Peyer's patch (tissue), 4 donors: ENCODE results near the gene LTBP3. TPM values are rescaled to one million over a fixed set of nuclear protein-coding genes. Genes with fewer than 3 reads are reported as not detected.

Experiments
- DNase-seq, 3 donors: peaks; one replicate each; pipeline ENCODE4 v3.0.0-alpha.2; 2017 to 2019
- H3K27ac ChIP-seq, 4 donors: fragments of 200-600 bp; sonication (generic); one replicate each; pipeline ENCODE4 v1.5.1; 2016 to 2019
- H3K27me3 ChIP-seq, 2 donors: fragments of 200-600 bp; sonication (generic); one replicate each; pipeline ENCODE4 v1.5.1; 2019
- H3K36me3 ChIP-seq, 3 donors: fragments of 200-600 bp; sonication (generic); one replicate each; pipeline ENCODE4 v1.5.1; 2016 to 2019
- H3K4me1 ChIP-seq, 4 donors: fragments of 200-600 bp; sonication (generic); one replicate each; pipeline ENCODE4 v1.5.1; 2016 to 2019
- H3K4me3 ChIP-seq, 4 donors: fragments of 200-600 bp; sonication (generic); 1 replicate in 3 of 4; 2 replicates in 1 of 4; pipeline ENCODE4 v1.5.1; 2016 to 2019; ENCODE audit warnings: mild to moderate bottlenecking in 1 of 4
- H3K9me3 ChIP-seq, 4 donors: fragments of 200-600 bp; sonication (generic); one replicate each; pipeline ENCODE4 v1.5.1; 2016 to 2019; ENCODE audit warnings: mild to moderate bottlenecking in 1 of 4
- CTCF ChIP-seq, 6 experiments: fragments of 450-650 bp in 4 of 6; fragments of 200-600 bp in 2 of 6; sonication (generic) in 1 of 6; IDR thresholded peaks; one replicate each; pipeline ENCODE4 v1.5.1; 2017 to 2019; ENCODE audit warnings: antibody characterized with exemption in 6 of 6, mild to moderate bottlenecking in 3 of 6, moderate library complexity in 1 of 6
- POLR2A ChIP-seq, 2 donors: fragments of 450-650 bp; IDR thresholded peaks; one replicate each; pipeline ENCODE4 v1.5.1; 2017; ENCODE audit warnings: antibody characterized with exemption in 2 of 2, mild to moderate bottlenecking in 2 of 2, moderate library complexity in 2 of 2
- total RNA-seq, 4 donors: library from RNA; depleted of rRNA; stranded (reverse); fragments of >200 nt; gene quantifications; one replicate each; pipeline ENCODE4 v1.1.0, GENCODE V29; 2016

LTBP3 gene
- total RNA-seq, 4 donors from 2014 or later: 42.0 to 150 (median 88.3) TPM

GRCh38 chr11:65557280-65558001, 718 bp downstream of the LTBP3 start:
- Histone ChIP-seq H3K36me3 (no peaks in the 10 kb centered on the region), H3K27ac (peak overlapping the region; percentile 87 to 90 (median 88)), H3K9me3 (no peaks in the 10 kb centered on the region), H3K4me1 (peaks cover 5 to 73% (median 15%) of the 10 kb centered on the region in 4 donors), H3K27me3 (no peaks in the 10 kb centered on the region), H3K4me3 (peak overlapping the region; percentile 48 to 74 (median 62))
- TF ChIP-seq POLR2A (IDR thresholded peaks at IDR 0.05): no peak
- TF ChIP-seq CTCF (IDR thresholded peaks at IDR 0.05): no peak
- DNase-seq: no peak

- peak overlapping the region; percentile 87 to 90 (median 88) for H3K27ac ChIP-seq
- DNase-seq: no peak
- no peak for TF ChIP-seq POLR2A (IDR thresholded peaks at IDR 0.05)
- no peak for TF ChIP-seq CTCF (IDR thresholded peaks at IDR 0.05)
- no peaks in the 10 kb centered on the region for H3K9me3 ChIP-seq
- peak overlapping the region in 3 of 4 donors; percentile 51 to 74 (median 72) for H3K4me3 ChIP-seq
- H3K27me3 ChIP-seq: no peaks in the 10 kb centered on the region
- H3K36me3 ChIP-seq: no peaks in the 10 kb centered on the region
- H3K4me1 ChIP-seq: peaks cover 8 to 79% (median 20%) of the 10 kb centered on the region in 4 donors
Measured at GRCh38 chr11:65556470-65557279, 1.5 kb downstream of the LTBP3 start.

GRCh38 chr11:65555693-65556231, 2.4 kb downstream of the LTBP3 start:
- H3K4me1 ChIP-seq: peaks cover 14 to 82% (median 22%) of the 10 kb centered on the region in 4 donors
- H3K9me3 ChIP-seq: no peaks in the 10 kb centered on the region
- no peaks in the 10 kb centered on the region for H3K27me3 ChIP-seq
- no peaks in the 10 kb centered on the region for H3K36me3 ChIP-seq
- H3K4me3 ChIP-seq: no peak overlapping the region
- H3K27ac ChIP-seq: peak overlapping the region in 3 of 4 donors; percentile 88 to 90 (median 89)
- peak in 1 of 3 donors; percentile 65 for DNase-seq
- TF ChIP-seq POLR2A (IDR thresholded peaks at IDR 0.05): no peak
- TF ChIP-seq CTCF (IDR thresholded peaks at IDR 0.05): no peak

DNA sequence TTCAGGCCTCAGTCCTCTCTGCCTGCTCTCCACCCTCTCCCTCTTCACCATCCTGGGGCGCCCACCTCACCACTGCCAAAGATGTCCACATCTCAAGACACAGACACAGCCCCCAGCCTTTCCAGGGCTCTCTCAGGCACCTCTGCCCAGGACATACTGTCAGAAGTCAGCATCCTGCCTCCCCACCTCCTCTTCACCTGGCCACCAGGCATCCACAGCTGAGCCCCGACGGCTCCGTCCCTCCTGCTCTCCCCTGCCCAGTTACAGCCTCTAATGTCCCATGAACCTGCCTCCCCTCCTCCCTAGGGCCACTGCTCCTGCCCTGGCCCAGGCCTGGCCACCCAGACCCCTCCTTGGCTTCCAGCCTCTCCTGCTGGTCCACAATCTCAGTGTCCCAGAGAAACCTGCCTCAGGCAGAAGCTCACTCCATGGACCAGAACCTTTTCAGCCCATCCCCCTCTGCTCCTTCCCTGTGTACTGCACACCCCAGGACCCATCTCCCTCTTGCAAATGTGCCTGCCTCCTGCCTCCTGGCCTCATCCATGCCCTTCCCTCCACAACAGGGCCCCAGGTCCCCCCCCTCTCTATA, 3.2 kb downstream of the LTBP3 start:
- H3K4me3 ChIP-seq: no peak overlapping the region
- no peak for DNase-seq
- peak overlapping the region in 2 of 4 donors; percentile 35 to 70 for H3K27ac ChIP-seq
- TF ChIP-seq CTCF (IDR thresholded peaks at IDR 0.05) (no peak), POLR2A (IDR thresholded peaks at IDR 0.05) (no peak)
- no peaks in the 10 kb centered on the region for H3K27me3 ChIP-seq
- no peaks in the 10 kb centered on the region for H3K36me3 ChIP-seq
- peaks cover 14 to 73% (median 22%) of the 10 kb centered on the region in 4 donors for H3K4me1 ChIP-seq
- H3K9me3 ChIP-seq: no peaks in the 10 kb centered on the region

DNA sequence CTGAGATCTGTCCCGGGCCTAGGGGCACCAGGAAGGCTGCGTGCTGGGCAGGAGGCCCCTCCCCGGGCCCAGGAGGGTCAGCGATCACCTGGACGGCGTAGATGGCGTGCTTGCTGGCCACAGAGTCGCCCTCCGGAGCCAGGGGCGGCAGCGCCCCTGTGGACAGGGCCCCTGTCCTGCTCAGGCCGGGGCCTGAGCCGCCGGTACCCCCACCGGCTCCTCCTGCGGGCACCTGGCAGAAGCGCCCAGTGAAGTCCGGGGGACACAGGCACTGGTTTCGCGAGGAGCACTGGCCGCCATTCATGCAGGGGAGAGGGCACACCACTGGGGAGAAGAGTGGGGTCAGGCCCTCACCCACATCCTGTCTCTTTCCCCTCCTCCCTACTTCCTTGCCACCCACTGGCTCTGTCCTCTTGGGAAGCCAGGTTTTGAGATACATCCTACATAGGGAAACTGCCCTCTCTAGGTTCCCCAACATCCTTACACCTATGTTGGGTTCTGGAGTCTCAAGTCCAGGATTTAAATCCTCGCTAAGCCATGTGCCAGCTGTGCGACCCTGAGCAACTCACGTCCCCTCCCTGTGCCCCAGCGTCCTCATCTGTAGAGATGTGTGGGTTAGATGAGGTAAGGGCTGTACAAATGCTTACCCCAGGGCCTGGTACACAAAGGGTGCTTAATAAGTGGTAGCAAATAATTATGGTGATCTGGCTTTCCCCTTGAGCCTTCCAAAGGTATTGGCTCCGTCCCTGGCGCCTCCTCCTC, 3.9 kb downstream of the LTBP3 start:
- Histone ChIP-seq H3K27me3 (no peaks in the 10 kb centered on the region), H3K4me1 (peaks cover 14 to 66% (median 21%) of the 10 kb centered on the region in 4 donors), H3K4me3 (peak overlapping the region in 1 of 4 donors; percentile 22), H3K9me3 (no peaks in the 10 kb centered on the region), H3K36me3 (no peaks in the 10 kb centered on the region), H3K27ac (peak overlapping the region in 3 of 4 donors; percentile 40 to 97 (median 70))
- TF ChIP-seq CTCF (IDR thresholded peaks at IDR 0.05): no peak
- no peak for TF ChIP-seq POLR2A (IDR thresholded peaks at IDR 0.05)
- no peak for DNase-seq
